Natural killer cell (primary cell): Measurements from ENCODE around the gene KISS1R. TPM values are rescaled to one million over a fixed set of nuclear protein-coding genes. Genes with fewer than 3 reads are reported as not detected.

Source experiments
- ATAC-seq, 3 donors: fragments of 150-1000 bp in 2 of 3; fragments of 200-7000 bp in 1 of 3; cut with Tn5 transposase; 1 replicate in 1 of 3; 2 replicates in 2 of 3; pipeline ENCODE4 v1.10.0; 2021; ENCODE audit warnings: mild to moderate bottlenecking in 2 of 3, moderate library complexity in 2 of 3
- DNase-seq, 2 donors: peaks; one replicate each; pipeline versions ENCODE4 v3.0.0 to v3.0.0-alpha.2; 2013 to 2021; ENCODE audit warnings: mixed read lengths in 1 of 2
- H3K27ac ChIP-seq: one replicate; pipeline ENCODE4 v1.5.1; 2013; ENCODE audit warnings: mild to moderate bottlenecking, low read length
- H3K27me3 ChIP-seq: one replicate; pipeline ENCODE4 v1.6.1; 2013; ENCODE audit warnings: low read length; ENCODE audit not compliant: control insufficient read depth, insufficient read depth
- H3K36me3 ChIP-seq: one replicate; pipeline ENCODE4 v1.6.1; 2013; ENCODE audit warnings: low read length; ENCODE audit not compliant: control insufficient read depth, insufficient read depth
- H3K4me1 ChIP-seq: one replicate; pipeline ENCODE4 v1.6.1; 2013; ENCODE audit warnings: low read length; ENCODE audit not compliant: control insufficient read depth, insufficient read depth
- H3K4me3 ChIP-seq: one replicate; pipeline ENCODE4 v1.5.1; 2013; ENCODE audit warnings: low read length
- H3K9me3 ChIP-seq: one replicate; pipeline ENCODE4 v1.6.1; 2013; ENCODE audit warnings: low read length; ENCODE audit not compliant: control insufficient read depth, insufficient read depth
- H3K27ac Mint-ChIP-seq, 2 donors: one replicate each; pipeline ENCODE4 v1.8.0; 2022; ENCODE audit warnings: mild to moderate bottlenecking in 2 of 2, mixed read lengths in 2 of 2, moderate library complexity in 1 of 2
- H3K27me3 Mint-ChIP-seq, 2 donors: one replicate each; pipeline ENCODE4 v1.8.0; 2022; ENCODE audit warnings: low read depth in 2 of 2, mixed read lengths in 2 of 2
- H3K36me3 Mint-ChIP-seq: one replicate; pipeline ENCODE4 v1.8.0; 2022; ENCODE audit warnings: mixed read lengths
- H3K4me1 Mint-ChIP-seq, 2 donors: one replicate each; pipeline ENCODE4 v1.8.0; 2022; ENCODE audit warnings: mixed read lengths in 2 of 2
- H3K4me3 Mint-ChIP-seq: one replicate; pipeline ENCODE4 v1.8.0; 2022; ENCODE audit warnings: mild to moderate bottlenecking, moderate library complexity, mixed read lengths
- H3K9me3 Mint-ChIP-seq, 2 donors: one replicate each; pipeline ENCODE4 v1.8.0; 2022; ENCODE audit warnings: mixed read lengths in 2 of 2
- CTCF ChIP-seq: fragments of 200-600 bp; IDR thresholded peaks from one replicate; pipeline ENCODE4 v1.8.0; 2022; ENCODE audit warnings: antibody characterized with exemption
- WGBS: methylation state at CpG from one replicate; pipeline ENCODE4 v1.1.7; 2013; ENCODE audit warnings: missing lambda C conversion rate; ENCODE audit not compliant: insufficient coverage; 5-methylcytosine and 5-hydroxymethylcytosine counted together
- intact Hi-C: fragments of 100-400 bp; cut with micrococcal nuclease; formaldehyde crosslinking; loops from one replicate; pipeline ENCODE4 v1.14.2; 2022
- total RNA-seq, 4 donors: library from RNA; stranded (reverse); fragments of 120-200 nt in 1 of 4; gene quantifications; one replicate each; pipeline versions ENCODE4 v1.2.3 to v1.2.4, GENCODE V29; 2013 to 2022

Gene KISS1R
- total RNA-seq, 3 donors from 2014 or later (not counting 1 experiment from before 2014, with no cell fraction given) = 0.31 TPM; not detected in 2

GRCh38 chr19:887599-887998 is 29.5 kb upstream of the KISS1R start:
- Mint-ChIP-seq H3K27ac (no peak overlapping the region), H3K27me3 (no peaks in the 10 kb centered on the region), H3K4me3 (no peak overlapping the region), H3K36me3 (no peaks in the 10 kb centered on the region), H3K4me1 (peaks cover 0 to 13% of the 10 kb centered on the region in 2 donors), H3K9me3 (no peaks in the 10 kb centered on the region)
- Histone ChIP-seq H3K36me3 (peaks cover 48% of the 10 kb centered on the region), H3K27me3 (no peaks in the 10 kb centered on the region), H3K4me1 (peaks cover 50% of the 10 kb centered on the region), H3K27ac (no peak overlapping the region), H3K4me3 (no peak overlapping the region), H3K9me3 (no peaks in the 10 kb centered on the region)
- TF ChIP-seq CTCF = no peak
- WGBS = 96% methylated on average over 10 of the region's 10 CpGs
- no peak for DNase-seq
- intact Hi-C loops = no loop called here
- ATAC-seq = no peak

- Mint-ChIP-seq H3K9me3 (no peaks in the 10 kb centered on the region), H3K36me3 (no peaks in the 10 kb centered on the region), H3K27me3 (no peaks in the 10 kb centered on the region), H3K4me1 (peaks cover 9 to 22% of the 10 kb centered on the region in 2 donors), H3K4me3 (no peak overlapping the region), H3K27ac (no peak overlapping the region)
- no peak for TF ChIP-seq CTCF
- intact Hi-C loops = no loop called here
- peaks cover 41% of the 10 kb centered on the region for H3K36me3 ChIP-seq
- peaks cover 56% of the 10 kb centered on the region for H3K4me1 ChIP-seq
- no peaks in the 10 kb centered on the region for H3K9me3 ChIP-seq
- DNase-seq (peak in 1 of 2 donors; percentile 77), ATAC-seq (no peak)
- H3K4me3 ChIP-seq = no peak overlapping the region
- WGBS = 93% methylated on average over 30 of the region's 30 CpGs
- H3K27ac ChIP-seq = no peak overlapping the region
- H3K27me3 ChIP-seq = no peaks in the 10 kb centered on the region
Observed at GRCh38 chr19:888581-889385, 28.4 kb upstream of the KISS1R start.

- no peaks in the 10 kb centered on the region for H3K27me3 Mint-ChIP-seq
- no peak overlapping the region for H3K27ac Mint-ChIP-seq
- WGBS = 97% methylated on average over 26 of the region's 26 CpGs
- H3K9me3 Mint-ChIP-seq = no peaks in the 10 kb centered on the region
- TF ChIP-seq CTCF = no peak
- intact Hi-C loops = no loop called here
- no peak overlapping the region for H3K27ac ChIP-seq
- H3K36me3 Mint-ChIP-seq = no peaks in the 10 kb centered on the region
- H3K9me3 ChIP-seq = no peaks in the 10 kb centered on the region
- no peaks in the 10 kb centered on the region for H3K27me3 ChIP-seq
- peak overlapping the region; percentile 35 for H3K4me3 Mint-ChIP-seq
- H3K4me3 ChIP-seq = no peak overlapping the region
- H3K4me1 Mint-ChIP-seq = peaks cover 9 to 25% of the 10 kb centered on the region in 2 donors
- H3K4me1 ChIP-seq = peaks cover 57% of the 10 kb centered on the region
- DNase-seq = no peak
- no peak for ATAC-seq
- peaks cover 32% of the 10 kb centered on the region for H3K36me3 ChIP-seq
Observed at GRCh38 chr19:889662-890295, 27.4 kb upstream of the KISS1R start.
